Rectal smooth muscle tissue (tissue), 1 donor: ENCODE data around the gene ANO4.
"Not testable (repeated sequence)": the region's sequence is repeated elsewhere in the genome, so short reads cannot be mapped to it uniquely, and the experiment has no call there.

Source experiments
- H3K27ac ChIP-seq: one replicate; pipeline ENCODE4 v1.7.0; 2013; ENCODE audit warnings: low read depth, low read length, inconsistent platforms
- H3K27me3 ChIP-seq: one replicate; pipeline ENCODE4 v1.7.0; 2013; ENCODE audit warnings: low read length; ENCODE audit not compliant: control insufficient read depth, insufficient read depth
- H3K36me3 ChIP-seq: one replicate; pipeline ENCODE4 v1.7.0; 2013; ENCODE audit warnings: low read length; ENCODE audit not compliant: control insufficient read depth, insufficient read depth
- H3K4me1 ChIP-seq: one replicate; pipeline ENCODE4 v1.7.0; 2013; ENCODE audit warnings: low read length; ENCODE audit not compliant: control insufficient read depth, insufficient read depth
- H3K4me3 ChIP-seq: one replicate; pipeline ENCODE4 v1.7.0; 2013; ENCODE audit warnings: low read length
- H3K9ac ChIP-seq: one replicate; pipeline ENCODE4 v1.7.0; 2013; ENCODE audit warnings: low read length

ANO4 gene

GRCh38 chr12:101111441-101111840 is 316.9 kb downstream of the ANO4 start:
- Histone ChIP-seq H3K4me3 (no peak overlapping the region), H3K27me3 (no peaks in the 10 kb centered on the region), H3K36me3 (no peaks in the 10 kb centered on the region), H3K9ac (no peak overlapping the region), H3K4me1 (no peaks in the 10 kb centered on the region), H3K27ac (no peak overlapping the region)

GRCh38 chr12:101115326-101115725 is 320.8 kb downstream of the ANO4 start:
- no peaks in the 10 kb centered on the region for H3K27me3 ChIP-seq
- no peak overlapping the region for H3K9ac ChIP-seq
- no peak overlapping the region for H3K4me3 ChIP-seq
- H3K4me1 ChIP-seq: no peaks in the 10 kb centered on the region
- H3K36me3 ChIP-seq: no peaks in the 10 kb centered on the region
- no peak overlapping the region for H3K27ac ChIP-seq

- H3K4me1 ChIP-seq: no peaks in the 10 kb centered on the region
- no peak overlapping the region for H3K27ac ChIP-seq
- H3K27me3 ChIP-seq: no peaks in the 10 kb centered on the region
- no peaks in the 10 kb centered on the region for H3K36me3 ChIP-seq
- H3K4me3 ChIP-seq: no peak overlapping the region
- no peak overlapping the region for H3K9ac ChIP-seq
These were observed 322.3 kb downstream of the ANO4 start for GRCh38 chr12:101116911-101117310.

GRCh38 chr12:101117842-101118241 is 323.3 kb downstream of the ANO4 start:
- H3K27me3 ChIP-seq: no peaks in the 10 kb centered on the region
- H3K4me1 ChIP-seq: no peaks in the 10 kb centered on the region
- no peak overlapping the region for H3K27ac ChIP-seq
- no peak overlapping the region for H3K9ac ChIP-seq
- H3K36me3 ChIP-seq: no peaks in the 10 kb centered on the region
- no peak overlapping the region for H3K4me3 ChIP-seq

- no peaks in the 10 kb centered on the region for H3K4me1 ChIP-seq
- no peak overlapping the region for H3K27ac ChIP-seq
- no peak overlapping the region for H3K9ac ChIP-seq
- H3K36me3 ChIP-seq: no peaks in the 10 kb centered on the region
- H3K4me3 ChIP-seq: no peak overlapping the region
- no peaks in the 10 kb centered on the region for H3K27me3 ChIP-seq
These were observed 333.1 kb downstream of the ANO4 start for GRCh38 chr12:101127521-101128219.

- H3K4me1 ChIP-seq, H3K27me3 ChIP-seq, H3K27ac ChIP-seq, H3K9ac ChIP-seq, H3K4me3 ChIP-seq, H3K36me3 ChIP-seq: not testable (repeated sequence)
These were observed 351.3 kb downstream of the ANO4 start for GRCh38 chr12:101145777-101146431.

- no peaks in the 10 kb centered on the region for H3K27me3 ChIP-seq
- no peak overlapping the region for H3K4me3 ChIP-seq
- H3K9ac ChIP-seq: no peak overlapping the region
- H3K27ac ChIP-seq: no peak overlapping the region
- no peaks in the 10 kb centered on the region for H3K4me1 ChIP-seq
- no peaks in the 10 kb centered on the region for H3K36me3 ChIP-seq
These were observed 370.7 kb downstream of the ANO4 start for GRCh38 chr12:101165319-101165718.

- no peak overlapping the region for H3K4me3 ChIP-seq
- H3K4me1 ChIP-seq: no peaks in the 10 kb centered on the region
- H3K27ac ChIP-seq: no peak overlapping the region
- no peaks in the 10 kb centered on the region for H3K36me3 ChIP-seq
- no peaks in the 10 kb centered on the region for H3K27me3 ChIP-seq
- H3K9ac ChIP-seq: no peak overlapping the region
These were observed 372.3 kb downstream of the ANO4 start for GRCh38 chr12:101166866-101167265.

- Histone ChIP-seq H3K36me3 (no peaks in the 10 kb centered on the region), H3K27ac (no peak overlapping the region), H3K4me1 (no peaks in the 10 kb centered on the region), H3K27me3 (no peaks in the 10 kb centered on the region), H3K9ac (no peak overlapping the region), H3K4me3 (no peak overlapping the region)
These were observed 373.4 kb downstream of the ANO4 start for GRCh38 chr12:101168001-101168400.

GRCh38 chr12:101172316-101172715 is 377.7 kb downstream of the ANO4 start:
- H3K27me3 ChIP-seq: no peaks in the 10 kb centered on the region

GRCh38 chr12:101173197-101173749 is 378.7 kb downstream of the ANO4 start:
- no peaks in the 10 kb centered on the region for H3K36me3 ChIP-seq
- H3K4me1 ChIP-seq: no peaks in the 10 kb centered on the region
- no peaks in the 10 kb centered on the region for H3K27me3 ChIP-seq
- H3K4me3 ChIP-seq: no peak overlapping the region
- H3K27ac ChIP-seq: no peak overlapping the region
- H3K9ac ChIP-seq: no peak overlapping the region

More at GRCh38 chr12:101172316-101172715, 377.7 kb downstream of the ANO4 start:
- H3K36me3 ChIP-seq: no peaks in the 10 kb centered on the region
- no peaks in the 10 kb centered on the region for H3K4me1 ChIP-seq
- H3K27ac ChIP-seq: no peak overlapping the region
- no peak overlapping the region for H3K9ac ChIP-seq
- no peak overlapping the region for H3K4me3 ChIP-seq

- H3K4me3 ChIP-seq: no peak overlapping the region
- H3K4me1 ChIP-seq: no peaks in the 10 kb centered on the region
- H3K36me3 ChIP-seq: no peaks in the 10 kb centered on the region
- H3K27me3 ChIP-seq: no peaks in the 10 kb centered on the region
- no peak overlapping the region for H3K9ac ChIP-seq
- H3K27ac ChIP-seq: no peak overlapping the region
These were observed 380.0 kb downstream of the ANO4 start for GRCh38 chr12:101174541-101174940.
